GM12875 (cell line): Measurements from ENCODE around the gene CNTNAP2.
"Not testable (repeated sequence)": the region's sequence is repeated elsewhere in the genome, so short reads cannot be mapped to it uniquely, and the experiment has no call there.

Source experiments
- H3K4me3 ChIP-seq: one replicate; pipeline ENCODE4 v1.5.1; 2011; ENCODE audit warnings: low read depth, low read length, control low read depth
- CTCF ChIP-seq: IDR thresholded peaks from 2 replicates; pipeline ENCODE4 v1.5.1; 2011; ENCODE audit warnings: low read depth, mild to moderate bottlenecking, control low read depth, inconsistent platforms, low read length, moderate library complexity, borderline replicate concordance; ENCODE audit not compliant: insufficient read depth

CNTNAP2 gene

DNA sequence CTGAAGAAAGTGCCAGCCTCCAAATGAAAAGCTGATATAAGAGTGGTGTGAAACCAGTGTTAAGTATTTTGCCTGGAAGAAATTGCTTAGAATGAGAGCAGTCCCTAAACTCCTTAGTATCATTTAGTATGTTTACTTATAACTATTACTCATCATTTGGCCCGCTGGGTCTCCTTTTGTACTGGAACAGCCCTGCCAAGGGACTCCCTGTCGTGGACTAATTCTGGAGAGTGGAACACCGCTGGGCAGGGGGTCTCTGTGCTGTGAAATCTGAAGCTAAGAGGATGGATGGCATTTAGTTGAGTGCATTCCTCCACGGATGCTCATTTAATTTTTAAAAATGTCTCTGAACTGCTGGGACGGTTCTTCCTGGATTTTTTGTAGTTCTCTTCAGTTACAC lies 1584.1 kb downstream of the CNTNAP2 start:
- H3K4me3 ChIP-seq = no peak overlapping the region
- no peak for TF ChIP-seq CTCF

GRCh38 chr7:147707926-147708325 lies 1591.3 kb downstream of the CNTNAP2 start:
- TF ChIP-seq CTCF = no peak
- H3K4me3 ChIP-seq = no peak overlapping the region

DNA sequence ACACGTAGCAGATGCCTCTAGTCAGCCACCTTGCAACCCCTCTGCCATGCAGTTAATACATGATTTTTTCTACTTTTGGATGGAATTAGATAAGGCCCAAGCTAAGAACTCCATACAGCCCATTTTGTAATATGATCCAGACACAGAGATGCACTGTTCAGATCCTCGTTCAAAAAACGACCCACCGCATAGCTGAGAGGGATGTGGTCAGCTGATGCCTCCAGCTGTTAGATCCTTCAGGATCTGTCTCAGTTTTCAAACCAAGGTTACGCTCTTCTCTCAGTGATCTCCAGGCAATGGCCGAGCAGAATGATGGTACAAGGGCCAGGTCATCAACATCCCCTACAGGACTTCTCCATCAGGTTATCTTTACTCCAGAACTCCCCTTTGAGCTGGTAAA lies 1592.3 kb downstream of the CNTNAP2 start:
- H3K4me3 ChIP-seq = no peak overlapping the region
- TF ChIP-seq CTCF = no peak

DNA sequence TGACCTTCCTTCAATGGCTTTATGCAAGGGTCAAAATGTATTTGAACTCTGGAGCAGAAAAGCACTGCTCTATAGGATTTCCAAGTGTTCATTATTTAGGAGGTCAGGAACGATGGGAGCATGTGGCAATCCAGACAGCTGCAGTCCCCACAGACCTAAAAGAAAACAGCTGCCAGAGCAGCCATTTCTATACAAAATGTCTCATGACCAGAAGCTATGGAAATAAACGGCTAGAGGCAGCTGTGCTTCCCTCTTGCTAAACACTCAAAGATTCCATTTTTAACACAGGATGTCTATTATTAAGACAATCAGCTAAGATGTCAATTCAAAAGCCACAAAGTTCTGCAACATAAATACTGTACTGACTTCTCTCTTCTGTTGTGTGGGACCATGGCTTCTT lies 1594.8 kb downstream of the CNTNAP2 start:
- TF ChIP-seq CTCF = no peak
- H3K4me3 ChIP-seq = no peak overlapping the region

DNA sequence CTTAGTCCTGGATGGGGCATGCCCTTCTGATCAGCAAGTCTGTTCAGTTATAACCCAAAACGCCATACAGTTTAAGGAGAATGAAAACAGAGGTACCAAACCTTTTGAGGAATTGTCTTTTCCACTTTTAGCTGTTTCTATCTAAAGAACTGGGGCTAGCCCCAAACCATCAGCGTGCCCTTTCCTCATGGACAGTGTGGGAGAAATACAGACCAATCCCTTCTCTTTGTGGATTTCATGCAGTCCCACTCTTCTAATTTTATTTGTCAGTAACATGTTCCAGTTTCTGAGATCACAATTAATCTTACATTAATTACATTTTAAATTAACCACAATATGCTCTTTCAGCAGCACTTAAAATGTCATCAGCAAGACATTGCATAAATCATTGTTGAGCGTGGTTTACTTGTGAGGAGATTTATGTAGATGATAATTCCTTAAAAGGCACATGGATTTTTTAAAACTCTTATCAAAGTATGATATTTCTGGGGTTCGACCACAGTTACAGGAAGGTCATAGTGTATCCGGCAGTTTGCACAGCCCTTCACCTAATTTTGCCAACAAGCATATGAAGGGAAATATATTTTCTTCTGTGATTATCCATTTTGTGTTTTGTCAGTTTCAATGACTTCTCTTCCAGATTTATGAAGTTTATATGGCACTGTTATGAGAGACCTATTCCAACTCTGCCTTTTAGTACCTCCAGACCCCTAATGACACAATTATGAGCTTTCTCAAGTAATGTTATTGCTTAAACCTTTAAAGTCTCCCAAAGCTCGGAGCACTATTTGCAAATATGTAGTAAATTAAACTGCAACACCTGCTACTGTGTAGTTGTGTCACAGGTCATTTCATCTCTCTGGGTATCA lies 1605.6 kb downstream of the CNTNAP2 start:
- H3K4me3 ChIP-seq = no peak overlapping the region
- TF ChIP-seq CTCF = no peak

GRCh38 chr7:147723536-147723935 lies 1606.9 kb downstream of the CNTNAP2 start:
- H3K4me3 ChIP-seq = no peak overlapping the region
- no peak for TF ChIP-seq CTCF

DNA sequence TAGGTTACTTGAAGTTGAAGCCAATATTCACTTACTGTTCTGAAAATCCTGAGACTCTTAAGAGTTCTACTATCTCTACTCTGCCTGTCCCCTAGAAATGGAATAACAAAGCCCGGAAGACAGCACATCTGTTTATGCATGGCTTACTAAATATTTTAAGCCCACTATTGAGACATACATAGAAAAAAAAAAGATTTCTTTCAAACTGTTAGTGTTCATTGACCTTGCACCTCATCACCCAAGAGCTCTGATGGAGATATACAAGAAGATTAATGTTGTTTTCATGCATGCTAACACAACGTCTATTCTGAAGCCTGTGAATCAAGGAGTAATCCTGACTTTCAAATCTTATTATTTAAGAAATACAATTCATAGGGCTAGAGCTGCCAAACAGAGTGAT lies 1614.7 kb downstream of the CNTNAP2 start:
- no peak for TF ChIP-seq CTCF
- no peak overlapping the region for H3K4me3 ChIP-seq

DNA sequence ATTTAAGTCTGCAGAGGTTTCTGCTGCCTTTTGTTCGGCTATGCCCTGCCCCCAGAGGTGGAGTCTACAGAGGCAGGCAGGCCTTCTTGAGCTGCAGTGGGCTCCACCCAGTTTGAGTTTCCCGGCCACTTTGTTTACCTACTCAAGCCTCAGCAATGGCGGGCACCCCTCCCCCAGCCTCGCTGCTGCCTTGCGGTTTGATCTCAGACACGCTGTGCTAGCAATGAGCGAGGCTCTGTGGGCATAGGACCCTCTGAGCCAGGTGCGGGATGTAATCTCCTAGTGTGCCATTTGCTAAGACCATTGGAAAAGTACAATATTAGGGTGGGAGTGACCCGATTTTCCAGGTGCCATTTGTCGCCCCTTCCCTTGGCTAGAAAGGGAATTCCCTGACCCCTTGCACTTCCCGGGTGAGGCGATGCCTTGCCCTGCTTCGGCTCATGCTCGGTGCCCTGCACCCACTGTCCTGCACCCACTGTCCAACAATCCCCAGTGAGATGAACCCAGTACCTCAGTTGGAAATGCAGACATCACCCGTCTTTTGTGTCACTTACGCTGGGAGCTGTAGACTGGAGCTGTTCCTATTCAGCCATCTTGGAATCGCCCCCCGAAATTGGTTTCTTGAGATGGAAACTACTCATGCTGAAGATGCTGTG lies 1621.1 kb downstream of the CNTNAP2 start:
- not testable (repeated sequence) for H3K4me3 ChIP-seq
